Endometrium (tissue), 2 donors: Measurements from ENCODE around the gene RNF138.
A peak's percentile ranks its signal among the peaks of the same experiment; 100 is the strongest.
"Not testable (repeated sequence)": the region's sequence is repeated elsewhere in the genome, so short reads cannot be mapped to it uniquely, and the experiment has no call there.

ENCODE experiments used
- FAIRE-seq: peaks from 2 replicates; lab custom pipeline; 2012; peaks lifted over from hg19 to GRCh38; lab: Jason Lieb, UNC
- donor health status: control.
- donor health status: control.

Gene RNF138, protein sequence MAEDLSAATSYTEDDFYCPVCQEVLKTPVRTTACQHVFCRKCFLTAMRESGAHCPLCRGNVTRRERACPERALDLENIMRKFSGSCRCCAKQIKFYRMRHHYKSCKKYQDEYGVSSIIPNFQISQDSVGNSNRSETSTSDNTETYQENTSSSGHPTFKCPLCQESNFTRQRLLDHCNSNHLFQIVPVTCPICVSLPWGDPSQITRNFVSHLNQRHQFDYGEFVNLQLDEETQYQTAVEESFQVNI

GRCh38 chr18:32091724-32092421, at the start of gene RNF138:
Gene RNF138, plus strand, starts transcription at chr18:32091874. Its CDS starts 903 bp downstream, at chr18:32092777.
- FAIRE-seq: no peak

- FAIRE-seq: no peak
Observed at GRCh38 chr18:32042337-32042736, 49.3 kb upstream of the RNF138 start.

DNA sequence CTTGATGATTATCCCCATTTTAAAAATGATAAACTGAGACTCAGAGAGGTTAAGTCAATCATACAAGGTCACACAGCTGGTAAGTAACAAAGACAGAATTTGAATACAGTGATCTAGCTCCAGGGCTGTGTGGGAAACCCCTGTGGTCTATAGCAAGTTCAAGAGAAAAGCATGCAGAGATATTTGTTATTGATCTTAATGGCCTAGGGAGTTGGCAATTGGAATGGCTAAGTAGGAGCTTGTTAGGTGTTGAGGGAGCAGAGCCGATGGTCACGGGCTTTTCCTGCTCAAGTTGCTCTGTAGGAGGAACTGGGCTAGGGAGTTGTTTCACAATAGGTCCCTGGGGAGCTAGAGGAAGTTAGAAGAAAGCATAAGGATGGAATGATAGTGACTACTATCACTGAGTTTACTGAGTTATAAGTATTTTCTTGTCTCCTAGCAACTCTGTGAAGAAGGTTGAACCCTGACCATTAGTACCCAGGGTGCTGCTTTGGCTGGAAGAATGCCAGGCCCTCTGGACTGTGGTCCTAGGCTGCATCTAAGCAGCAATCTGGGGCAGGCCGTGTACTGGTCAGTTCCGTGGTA, 43.1 kb upstream of the RNF138 start:
- no peak for FAIRE-seq

GRCh38 chr18:32049393-32050171, 42.1 kb upstream of the RNF138 start:
- FAIRE-seq: no peak

DNA sequence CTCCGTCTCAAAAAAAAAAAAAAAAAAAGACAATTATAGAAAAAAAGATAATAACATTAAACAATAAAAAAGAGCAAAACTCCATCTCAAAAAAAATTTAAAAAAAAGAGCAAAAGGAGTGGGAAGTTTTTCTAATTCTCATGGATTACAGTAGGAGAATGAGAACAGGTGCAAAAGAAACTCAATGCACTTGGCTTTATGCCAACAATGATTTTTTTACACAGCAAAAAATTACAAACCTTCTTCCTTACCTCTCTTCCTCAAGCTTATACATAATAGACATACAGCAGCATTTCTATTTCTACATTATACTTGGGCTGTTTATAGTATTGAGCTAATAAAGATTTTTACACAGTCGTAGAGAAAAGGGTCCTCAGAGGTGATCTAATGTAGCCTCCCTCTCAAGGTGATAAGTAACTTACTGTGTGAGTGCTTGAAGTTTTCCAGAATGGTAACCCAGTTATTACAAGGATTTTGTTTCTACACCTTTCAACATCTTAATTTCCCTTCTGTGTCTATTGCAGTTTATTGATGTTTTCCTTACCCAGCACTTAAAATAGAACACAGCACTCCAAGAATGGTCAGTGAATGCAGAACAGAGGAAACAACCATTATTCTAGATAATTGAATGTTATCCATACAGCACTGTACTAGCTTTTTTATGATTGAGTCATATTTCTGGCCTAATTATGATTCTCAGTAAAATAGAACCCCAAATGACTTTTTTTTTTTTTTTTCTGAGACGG, 34.9 kb upstream of the RNF138 start:
- FAIRE-seq: no peak

- FAIRE-seq: no peak
Observed at GRCh38 chr18:32057624-32058165, 34.0 kb upstream of the RNF138 start.

GRCh38 chr18:32060026-32060425, 31.6 kb upstream of the RNF138 start:
- no peak for FAIRE-seq

GRCh38 chr18:32067375-32068167, 24.1 kb upstream of the RNF138 start:
- FAIRE-seq: no peak

DNA sequence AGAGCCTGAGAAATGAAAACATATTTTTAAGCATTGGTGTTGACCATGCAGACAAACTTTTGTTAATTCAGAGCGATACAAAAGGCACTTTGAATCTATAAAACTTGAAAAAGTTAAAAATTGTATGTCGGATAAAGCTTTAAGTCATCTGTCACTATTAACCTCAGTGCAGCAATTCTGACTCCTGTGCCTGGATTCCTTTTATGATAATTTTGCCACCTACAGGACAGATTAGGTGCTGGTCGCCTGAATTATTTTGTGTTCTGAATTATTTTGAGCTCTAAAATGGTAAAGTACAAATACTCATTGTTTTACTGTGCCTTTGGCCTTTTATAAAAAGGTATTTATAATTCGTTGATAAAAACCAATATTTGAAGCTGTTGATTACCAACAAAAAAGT, 19.4 kb upstream of the RNF138 start:
- FAIRE-seq: peak; percentile 74

GRCh38 chr18:32074206-32074605, 17.5 kb upstream of the RNF138 start:
- no peak for FAIRE-seq

DNA sequence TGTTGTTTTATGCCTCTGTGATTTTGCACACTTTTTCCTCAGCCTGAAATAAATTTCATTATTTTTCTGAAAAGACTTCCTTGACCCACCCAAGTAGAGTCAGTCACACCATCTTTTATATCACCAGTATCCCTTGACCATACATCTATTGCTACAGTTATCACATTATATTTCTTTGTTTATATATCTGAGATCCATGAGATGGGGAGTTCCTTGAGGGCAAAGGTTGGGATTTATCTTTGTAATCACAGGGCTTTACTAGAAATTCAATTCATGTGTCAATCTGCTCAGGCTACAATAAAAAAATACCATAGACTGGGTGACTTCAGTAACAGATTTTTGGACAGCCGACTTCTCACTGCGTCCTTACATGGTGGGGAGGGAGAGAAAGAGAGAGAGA, 12.8 kb upstream of the RNF138 start:
- FAIRE-seq: no peak

DNA sequence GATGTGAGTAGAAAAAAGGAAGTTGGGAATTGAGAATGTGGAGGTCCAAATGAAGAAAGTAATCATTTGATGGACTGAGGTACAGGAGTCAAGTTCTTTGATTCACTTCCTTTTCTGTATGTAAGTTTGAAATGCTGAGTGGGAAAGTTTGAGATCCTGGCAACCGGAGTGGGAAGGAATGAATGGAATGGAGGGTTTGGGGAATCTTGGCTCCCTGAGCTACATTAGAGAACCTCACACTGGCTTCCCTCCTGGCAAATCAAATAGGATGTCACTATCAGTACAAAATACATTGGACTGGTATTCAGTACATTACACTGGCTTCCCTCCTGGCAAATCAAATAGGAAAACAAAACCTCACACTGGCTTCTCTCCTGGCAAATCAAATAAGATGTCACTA, 9.8 kb upstream of the RNF138 start:
- no peak for FAIRE-seq

DNA sequence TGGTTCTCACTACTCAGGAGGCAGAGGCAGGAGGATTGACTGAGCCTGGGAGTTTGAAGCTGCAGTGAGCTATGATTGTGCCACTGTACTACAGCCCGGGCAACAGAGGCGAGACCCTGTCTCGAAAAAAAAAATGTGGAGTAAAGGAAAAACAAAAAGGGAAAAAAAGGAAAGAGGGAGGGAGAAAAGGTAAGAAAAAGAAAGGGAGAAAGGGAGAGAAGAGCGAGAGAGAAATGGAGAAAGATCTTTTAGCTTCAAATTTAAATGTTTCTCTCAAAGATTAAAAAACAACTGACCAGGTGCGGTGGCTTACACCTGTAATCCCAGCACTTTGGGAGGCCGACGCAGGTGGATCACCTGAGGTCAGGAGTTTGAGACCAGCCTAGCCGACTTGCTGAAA, 7.9 kb upstream of the RNF138 start:
- FAIRE-seq: no peak

GRCh38 chr18:32086881-32087280, 4.8 kb upstream of the RNF138 start:
- no peak for FAIRE-seq

GRCh38 chr18:32090831-32091230, 843 bp upstream of the RNF138 start:
- FAIRE-seq: not testable (repeated sequence)

GRCh38 chr18:32091325-32091723, 350 bp upstream of the RNF138 start:
- no peak for FAIRE-seq

- no peak for FAIRE-seq
Observed at GRCh38 chr18:32092422-32093101, 888 bp downstream of the RNF138 start.

- no peak for FAIRE-seq
Observed at GRCh38 chr18:32093102-32093511, 1.4 kb downstream of the RNF138 start.

DNA sequence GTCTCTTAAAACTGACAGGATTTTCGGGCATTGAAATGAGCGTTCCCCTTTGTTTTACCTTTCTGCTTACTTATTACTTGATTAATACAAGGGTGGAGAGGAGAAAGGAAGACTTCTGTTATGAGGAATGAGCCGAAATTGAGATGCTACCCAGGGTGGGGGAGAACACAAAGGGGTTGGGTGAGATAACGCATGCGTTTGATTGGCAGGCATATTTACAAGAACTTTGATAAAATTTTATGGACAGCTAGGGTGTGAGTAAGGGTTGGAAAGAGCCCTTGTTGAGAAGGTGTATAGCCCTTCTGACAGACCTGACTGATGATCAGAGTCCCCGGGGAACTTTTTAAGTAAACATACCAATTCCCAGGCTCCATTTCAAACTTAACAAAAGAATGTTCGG, 1.8 kb downstream of the RNF138 start:
- no peak for FAIRE-seq

DNA sequence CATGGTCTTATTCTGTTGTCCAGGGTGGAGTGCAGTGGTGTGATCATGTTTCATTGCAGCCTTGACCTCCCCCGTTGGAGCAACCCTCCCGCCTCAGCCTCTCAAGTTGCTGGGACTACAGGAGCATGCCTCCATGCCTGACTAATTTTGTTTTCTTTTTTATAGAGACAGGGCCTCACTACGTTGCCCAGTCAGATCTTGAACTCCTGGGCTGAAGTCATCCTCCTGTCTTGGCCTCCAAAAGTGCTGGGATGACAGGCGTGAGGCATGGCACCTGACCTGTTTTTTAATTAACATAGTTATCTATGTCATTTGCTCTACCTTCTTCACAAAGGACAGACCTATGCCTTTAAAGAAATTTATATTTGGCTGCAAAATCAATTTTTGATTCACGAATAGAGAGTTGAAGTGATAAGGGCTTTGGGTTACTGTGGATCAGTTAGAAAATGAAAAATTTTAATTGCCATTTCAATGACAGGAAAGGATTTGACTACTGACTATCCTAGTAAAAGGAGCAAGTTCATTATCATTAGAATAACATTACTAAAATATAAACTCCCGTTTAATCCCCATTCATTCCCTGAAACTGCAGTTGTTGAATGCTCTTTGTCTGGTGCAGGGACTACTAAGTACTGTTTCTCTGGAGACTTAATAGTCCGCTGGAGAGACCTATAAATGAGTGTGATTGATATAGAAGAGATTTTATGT, 3.7 kb downstream of the RNF138 start:
- FAIRE-seq: no peak
